NT2/D1 (cell line): ENCODE results near the gene TMEM203.

ENCODE experiments used
- SUZ12 ChIP-seq: IDR thresholded peaks from 2 replicates; pipeline ENCODE4 v1.6.1; 2011; ENCODE audit not compliant: insufficient read length, insufficient read depth; ENCODE audit errors: extremely low read depth
- YY1 ChIP-seq: IDR thresholded peaks from 2 replicates; pipeline ENCODE4 v1.6.1; 2011; ENCODE audit not compliant: insufficient read length, insufficient read depth
- ZNF274 ChIP-seq: IDR thresholded peaks from 2 replicates; pipeline ENCODE4 v1.6.1; 2011; ENCODE audit warnings: mild to moderate bottlenecking, low read depth, low read length

DNA sequence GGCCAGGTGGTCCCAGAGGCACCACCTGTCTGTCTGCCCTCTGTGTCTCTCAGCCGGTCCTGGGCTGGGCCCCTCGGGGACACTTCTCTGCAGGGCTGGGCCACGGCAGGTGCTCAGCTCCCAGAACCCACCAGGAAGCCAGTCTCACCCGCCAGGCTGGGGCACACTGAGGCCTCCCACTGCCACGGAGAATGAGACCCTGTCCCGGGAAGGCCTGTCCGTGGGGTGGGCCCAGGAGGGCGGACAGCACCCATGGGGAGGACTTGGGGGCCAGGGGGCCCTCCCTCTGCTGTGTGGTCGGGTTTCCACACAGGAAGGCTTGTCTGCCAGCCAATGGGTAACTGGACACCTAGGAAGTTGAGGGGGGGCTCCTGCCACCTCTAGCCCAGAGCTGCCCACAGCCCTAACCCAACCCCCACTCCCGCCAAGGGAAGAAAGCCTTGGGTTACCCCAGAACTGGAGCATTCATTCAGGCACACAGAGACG, 31.5 kb upstream of the TMEM203 start:
- TF ChIP-seq ZNF274, result no peak
- no peak for TF ChIP-seq YY1
- no peak for TF ChIP-seq SUZ12
